WERI-Rb-1 (cell line): ENCODE results near the gene ESYT2.

Experiments
- DNase-seq: peaks from one replicate; pipeline ENCODE4 v3.0.0-alpha.2; 2020
- H3K27ac ChIP-seq: fragments of 250-450 bp; sonication (Bioruptor Pico); 2 replicates; pipeline ENCODE4 v1.5.1; 2020; ENCODE audit warnings: mild to moderate bottlenecking, moderate library complexity
- H3K27me3 ChIP-seq: fragments of 250-450 bp; sonication (Bioruptor Pico); 2 replicates; pipeline ENCODE4 v1.5.1; 2021; ENCODE audit warnings: mild to moderate bottlenecking, low read depth, moderate library complexity; ENCODE audit not compliant: insufficient read depth, severe bottlenecking
- H3K36me3 ChIP-seq: fragments of 250-450 bp; sonication (Bioruptor Pico); 2 replicates; pipeline ENCODE4 v1.5.1; 2020; ENCODE audit warnings: mild to moderate bottlenecking, moderate library complexity
- H3K4me3 ChIP-seq: 2 replicates; pipeline ENCODE4 v1.5.1; 2011; ENCODE audit warnings: low read depth, mild to moderate bottlenecking, control low read depth, low read length
- H3K9me3 ChIP-seq: fragments of 250-450 bp; sonication (Bioruptor Pico); 2 replicates; pipeline ENCODE4 v1.5.1; 2021; ENCODE audit warnings: mild to moderate bottlenecking, moderate library complexity; ENCODE audit not compliant: severe bottlenecking
- CTCF ChIP-seq: IDR thresholded peaks from 2 replicates; pipeline ENCODE4 v1.5.1; 2011; ENCODE audit warnings: low read depth, mild to moderate bottlenecking, control low read depth, inconsistent platforms, low read length

The ESYT2 gene

GRCh38 chr7:158724658-158725505 lies 104.4 kb downstream of the ESYT2 start:
- DNase-seq, result no peak
- Histone ChIP-seq H3K27ac (no peak overlapping the region), H3K27me3 (no peaks in the 10 kb centered on the region), H3K4me3 (no peak overlapping the region), H3K36me3 (no peaks in the 10 kb centered on the region), H3K9me3 (no peaks in the 10 kb centered on the region)
- no peak for TF ChIP-seq CTCF

GRCh38 chr7:158723714-158724385 lies 105.5 kb downstream of the ESYT2 start:
- Histone ChIP-seq H3K27me3 (no peaks in the 10 kb centered on the region), H3K36me3 (no peaks in the 10 kb centered on the region), H3K9me3 (no peaks in the 10 kb centered on the region), H3K4me3 (no peak overlapping the region), H3K27ac (no peak overlapping the region)
- DNase-seq, result no peak
- TF ChIP-seq CTCF, result no peak

- Histone ChIP-seq H3K27me3 (no peaks in the 10 kb centered on the region), H3K36me3 (no peaks in the 10 kb centered on the region), H3K4me3 (no peak overlapping the region), H3K9me3 (no peaks in the 10 kb centered on the region), H3K27ac (no peak overlapping the region)
- no peak for DNase-seq
- no peak for TF ChIP-seq CTCF
These were observed 106.0 kb downstream of the ESYT2 start for GRCh38 chr7:158723266-158723665.

- no peak for TF ChIP-seq CTCF
- Histone ChIP-seq H3K27ac (no peak overlapping the region), H3K36me3 (no peaks in the 10 kb centered on the region), H3K9me3 (no peaks in the 10 kb centered on the region), H3K4me3 (no peak overlapping the region), H3K27me3 (no peaks in the 10 kb centered on the region)
- DNase-seq, result no peak
These were observed 106.6 kb downstream of the ESYT2 start for GRCh38 chr7:158722574-158723237.

- DNase-seq, result no peak
These were observed 109.2 kb downstream of the ESYT2 start for GRCh38 chr7:158720112-158720511.

More at GRCh38 chr7:158720112-158720511, 109.2 kb downstream of the ESYT2 start:
- TF ChIP-seq CTCF, result no peak
- Histone ChIP-seq H3K4me3 (no peak overlapping the region), H3K27me3 (no peaks in the 10 kb centered on the region), H3K9me3 (no peaks in the 10 kb centered on the region), H3K27ac (no peak overlapping the region), H3K36me3 (no peaks in the 10 kb centered on the region)
